GM12875 (cell line): ENCODE results near the gene MNX1.

Source experiments
- H3K4me3 ChIP-seq: one replicate; pipeline ENCODE4 v1.5.1; 2011; ENCODE audit warnings: low read depth, low read length, control low read depth
- TF ChIP-seq, protein P1 (sequence below): IDR thresholded peaks from 2 replicates; pipeline ENCODE4 v1.5.1; 2011; ENCODE audit warnings: low read depth, mild to moderate bottlenecking, control low read depth, inconsistent platforms, low read length, moderate library complexity, borderline replicate concordance; ENCODE audit not compliant: insufficient read depth

MNX1 gene

DNA sequence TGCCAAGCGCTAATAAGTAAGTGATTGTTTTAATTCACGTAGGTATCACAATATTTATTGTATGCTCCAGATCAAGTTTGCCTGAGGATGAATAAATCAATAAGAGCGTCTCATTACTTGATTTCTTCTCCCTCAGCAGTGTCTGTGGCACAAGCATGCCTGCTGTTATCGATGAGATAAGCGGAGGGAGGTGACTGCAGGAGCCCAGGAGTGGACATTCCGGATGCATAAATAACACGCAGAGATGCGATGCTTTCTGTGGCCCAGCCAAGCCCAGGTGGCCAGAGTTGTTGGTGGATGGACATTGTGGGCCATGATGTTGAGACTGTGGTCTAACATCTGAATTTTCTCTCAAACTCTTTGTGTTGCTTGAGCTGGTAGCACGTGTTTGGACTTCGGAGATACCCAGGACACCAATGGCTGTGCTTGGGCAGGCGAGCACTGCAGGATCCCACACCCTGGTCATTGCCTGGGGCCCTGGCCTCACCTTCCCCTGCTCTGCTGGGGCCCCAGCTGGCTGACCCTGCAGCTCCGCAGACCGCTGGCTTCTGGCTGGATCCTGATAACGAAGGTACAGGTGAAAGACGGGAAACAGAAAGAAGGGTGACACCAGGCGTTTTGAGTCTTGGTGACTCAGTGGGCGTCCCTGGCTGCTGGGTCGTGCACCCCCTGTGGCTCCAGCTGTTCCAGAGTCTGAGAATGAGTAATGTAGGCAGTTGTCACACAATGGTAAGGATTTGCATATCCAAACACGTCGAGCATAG, 31.2 kb upstream of the MNX1 start:
- TF ChIP-seq, protein P1, sequence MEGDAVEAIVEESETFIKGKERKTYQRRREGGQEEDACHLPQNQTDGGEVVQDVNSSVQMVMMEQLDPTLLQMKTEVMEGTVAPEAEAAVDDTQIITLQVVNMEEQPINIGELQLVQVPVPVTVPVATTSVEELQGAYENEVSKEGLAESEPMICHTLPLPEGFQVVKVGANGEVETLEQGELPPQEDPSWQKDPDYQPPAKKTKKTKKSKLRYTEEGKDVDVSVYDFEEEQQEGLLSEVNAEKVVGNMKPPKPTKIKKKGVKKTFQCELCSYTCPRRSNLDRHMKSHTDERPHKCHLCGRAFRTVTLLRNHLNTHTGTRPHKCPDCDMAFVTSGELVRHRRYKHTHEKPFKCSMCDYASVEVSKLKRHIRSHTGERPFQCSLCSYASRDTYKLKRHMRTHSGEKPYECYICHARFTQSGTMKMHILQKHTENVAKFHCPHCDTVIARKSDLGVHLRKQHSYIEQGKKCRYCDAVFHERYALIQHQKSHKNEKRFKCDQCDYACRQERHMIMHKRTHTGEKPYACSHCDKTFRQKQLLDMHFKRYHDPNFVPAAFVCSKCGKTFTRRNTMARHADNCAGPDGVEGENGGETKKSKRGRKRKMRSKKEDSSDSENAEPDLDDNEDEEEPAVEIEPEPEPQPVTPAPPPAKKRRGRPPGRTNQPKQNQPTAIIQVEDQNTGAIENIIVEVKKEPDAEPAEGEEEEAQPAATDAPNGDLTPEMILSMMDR: no peak

DNA sequence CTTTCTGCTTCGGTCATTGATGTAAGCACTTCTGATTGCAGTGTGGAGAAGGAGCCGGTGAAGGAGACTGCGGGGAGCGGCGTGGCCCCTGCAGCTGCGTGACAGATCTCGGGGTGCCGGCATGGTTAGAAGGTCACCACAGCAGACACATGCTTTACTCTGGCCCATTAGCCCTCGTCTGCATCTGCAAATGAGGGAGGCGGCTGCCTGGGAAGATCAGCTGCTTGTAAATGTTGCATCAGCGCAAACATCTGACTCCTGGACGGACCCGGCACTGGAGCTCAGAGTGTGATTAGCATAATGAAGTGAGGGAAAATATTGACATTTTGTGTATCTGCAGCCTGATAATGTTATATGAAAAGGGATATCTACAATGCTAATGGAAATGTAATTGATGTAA, 30.5 kb upstream of the MNX1 start:
- no peak overlapping the region for H3K4me3 ChIP-seq
- TF ChIP-seq, protein P1: no peak

More for the DNA sequence above, 31.2 kb upstream of the MNX1 start:
- no peak overlapping the region for H3K4me3 ChIP-seq

DNA sequence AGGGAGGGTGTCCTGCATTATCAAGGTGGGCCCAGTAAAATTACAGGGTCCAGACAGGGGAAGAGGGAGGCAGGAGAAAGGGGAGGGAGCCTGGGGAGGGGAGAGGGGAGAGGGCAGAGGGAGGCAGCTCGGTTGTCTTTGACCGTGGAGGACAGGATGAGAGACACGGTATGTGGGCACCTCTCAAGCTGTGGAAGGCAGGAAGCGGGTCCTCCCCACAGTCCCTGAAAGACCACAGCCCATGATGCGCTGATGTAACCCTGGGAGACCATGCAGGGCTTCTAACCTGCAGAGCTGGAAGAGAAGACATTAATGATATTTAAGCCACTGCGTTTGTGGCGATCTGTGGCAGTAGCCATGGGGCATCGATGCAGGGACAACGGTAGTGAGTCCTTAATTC, 27.2 kb upstream of the MNX1 start:
- H3K4me3 ChIP-seq: no peak overlapping the region
- TF ChIP-seq, protein P1: no peak

DNA sequence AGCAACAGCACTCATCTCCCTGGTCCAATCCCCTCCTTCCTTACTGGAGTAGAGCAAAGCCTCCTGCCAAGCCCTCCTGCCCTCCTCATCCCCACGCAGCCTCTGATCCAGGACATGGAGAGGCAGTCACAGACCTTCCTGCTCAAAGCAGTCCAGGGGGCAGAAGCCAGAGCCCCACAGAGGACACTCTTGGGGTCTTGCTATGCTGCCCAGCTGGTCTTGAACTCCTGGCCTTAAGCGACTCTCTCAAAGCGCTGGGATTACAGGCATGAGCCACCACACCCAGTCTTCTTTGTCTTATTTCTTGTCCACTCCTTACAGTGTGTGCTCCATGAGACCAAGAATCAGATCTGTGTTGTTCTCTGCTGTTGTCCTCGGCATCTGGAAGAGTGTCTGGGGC, 26.6 kb upstream of the MNX1 start:
- H3K4me3 ChIP-seq: no peak overlapping the region
- TF ChIP-seq, protein P1: no peak

DNA sequence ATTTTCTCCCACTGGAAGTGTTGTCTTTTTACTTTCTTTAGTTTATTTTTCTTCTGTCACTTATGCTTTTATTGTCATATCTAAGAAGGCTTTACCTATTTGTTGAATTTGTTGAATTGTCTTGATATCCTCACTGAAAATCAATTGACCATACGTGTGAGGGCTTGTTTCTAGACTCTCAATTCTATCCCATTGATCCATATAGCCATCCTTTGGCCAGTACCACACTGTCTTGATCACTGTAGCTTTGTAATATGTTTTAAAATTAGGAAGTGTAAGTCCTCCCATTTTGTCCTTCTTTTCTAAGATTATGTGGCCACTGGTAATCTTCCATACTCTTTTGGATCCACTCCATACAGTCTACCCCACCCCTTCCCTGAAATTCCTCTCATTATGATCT, 25.5 kb upstream of the MNX1 start:
- TF ChIP-seq, protein P1: no peak
- H3K4me3 ChIP-seq: no peak overlapping the region

DNA sequence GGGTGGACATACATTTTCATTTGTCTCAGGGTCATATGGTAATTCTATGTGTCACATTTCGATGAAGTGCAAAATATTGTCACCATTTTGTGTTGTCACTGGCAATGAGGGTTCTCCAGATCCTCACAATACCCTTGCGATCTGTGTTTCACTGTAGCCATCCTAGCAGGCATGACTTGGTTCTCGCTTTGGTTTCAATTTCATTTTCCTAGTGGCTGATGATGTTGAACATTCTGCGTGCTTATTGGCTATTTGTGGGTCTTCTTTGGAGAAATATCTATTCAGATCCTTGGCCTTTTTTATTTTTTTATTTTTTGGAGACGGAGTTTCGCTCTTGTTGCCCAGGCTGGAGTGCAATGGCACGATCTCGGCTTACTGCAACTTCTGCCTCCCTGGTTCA, 24.8 kb upstream of the MNX1 start:
- TF ChIP-seq, protein P1: no peak
- H3K4me3 ChIP-seq: no peak overlapping the region

DNA sequence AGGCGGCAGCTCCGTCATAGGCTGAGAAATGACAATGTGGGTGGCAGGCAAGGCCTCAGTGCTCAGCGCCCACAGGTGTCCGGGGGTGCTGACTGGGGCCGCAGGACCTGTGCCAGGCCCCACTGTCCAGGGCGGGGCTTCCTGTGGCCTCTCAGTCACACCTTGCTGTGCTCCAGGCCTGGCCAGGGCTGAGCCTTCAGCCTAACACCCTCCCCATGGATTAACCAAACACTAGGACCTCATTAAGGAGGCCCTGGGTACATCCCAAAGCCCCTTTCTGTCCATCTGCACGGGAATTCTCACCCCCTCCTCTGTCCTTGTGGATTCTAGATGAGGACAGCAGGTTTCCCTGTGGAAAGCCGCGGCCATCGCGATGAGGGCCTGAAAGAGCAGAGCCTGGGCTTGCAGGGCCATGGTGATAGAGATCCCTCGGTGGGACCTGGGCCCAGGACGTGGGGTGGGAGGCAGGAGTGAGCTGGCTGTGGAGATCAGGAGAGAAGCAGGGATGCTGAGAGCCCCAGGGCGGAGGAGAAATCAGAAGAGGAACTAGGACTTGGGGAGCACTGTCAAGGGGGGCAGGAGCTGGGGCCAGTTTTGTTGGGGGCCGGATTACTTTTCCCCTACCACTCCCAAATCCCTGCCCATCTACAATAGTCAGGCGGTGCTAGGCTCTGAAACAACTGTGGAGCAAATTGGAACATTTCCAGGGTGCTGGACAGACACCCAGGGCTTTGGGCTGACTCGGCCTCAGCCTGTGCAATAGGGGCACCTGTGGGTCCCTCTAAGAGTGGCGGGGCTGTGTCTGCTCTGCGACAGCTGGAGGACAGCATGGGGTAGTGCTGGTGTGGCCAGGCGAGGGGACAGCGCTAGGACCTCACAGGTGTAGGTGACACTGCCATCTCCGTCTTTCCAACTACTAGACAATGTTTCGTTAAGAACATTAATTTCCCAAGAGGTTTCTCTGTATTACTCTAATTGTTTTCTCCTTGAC, 23.3 kb upstream of the MNX1 start:
- no peak overlapping the region for H3K4me3 ChIP-seq
- TF ChIP-seq, protein P1: no peak
